AG08395 (cell line): ENCODE results near the gene CARS2.

Source experiments
- DNase-seq: peaks from one replicate; pipeline ENCODE4 v3.0.0; 2012; ENCODE audit warnings: mixed read lengths, low spot score

CARS2 gene

GRCh38 chr13:110652231-110652730 lies 53.6 kb downstream of the CARS2 start:
- DNase-seq: no peak

DNA sequence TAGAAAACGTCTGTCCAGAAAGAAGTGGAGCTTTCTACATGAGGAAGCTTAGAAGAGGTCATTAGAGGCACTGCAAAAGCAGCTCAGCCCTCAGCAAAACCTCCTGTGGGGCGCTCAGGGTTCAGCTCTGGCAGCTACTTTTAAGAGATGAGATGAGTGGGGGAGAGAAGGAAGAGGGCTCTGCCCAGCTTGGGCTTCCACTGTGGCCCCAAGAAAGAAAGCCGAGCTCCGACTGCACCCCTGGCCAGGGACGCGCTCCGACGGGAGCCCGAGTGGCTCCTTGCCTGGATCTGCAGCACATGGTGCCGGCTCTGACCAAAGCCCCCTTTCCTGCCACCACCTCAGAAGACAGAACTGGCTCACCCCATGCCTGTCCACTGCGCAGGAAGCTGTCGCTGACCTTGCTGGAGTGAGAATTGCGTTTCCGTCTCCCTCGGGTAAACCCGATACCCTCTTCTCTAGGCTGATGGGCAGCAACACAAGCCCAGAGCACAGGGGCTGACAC lies 54.1 kb downstream of the CARS2 start:
- DNase-seq: no peak

- DNase-seq: no peak
Observed at GRCh38 chr13:110651271-110651670, 54.6 kb downstream of the CARS2 start.

GRCh38 chr13:110650436-110650835 lies 55.5 kb downstream of the CARS2 start:
- no peak for DNase-seq

DNA sequence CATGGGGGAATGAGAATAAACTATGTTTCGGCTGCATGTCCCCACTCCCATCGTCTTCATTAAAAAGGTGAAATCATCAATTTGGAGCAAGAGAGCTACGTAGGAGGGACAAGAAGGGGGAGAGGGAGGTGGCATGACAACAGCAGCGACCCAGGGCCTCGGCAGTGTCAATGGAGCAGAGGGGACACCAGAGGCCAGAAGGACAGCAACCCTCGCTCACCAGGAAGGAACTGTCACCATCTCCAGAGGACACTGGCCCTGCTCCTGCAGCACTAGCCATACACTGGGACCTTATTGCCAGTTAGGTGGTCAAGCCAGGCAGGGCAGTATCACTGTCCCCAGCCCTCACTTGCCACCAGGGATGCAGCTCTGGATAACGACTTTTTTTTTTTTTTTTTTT lies 56.4 kb downstream of the CARS2 start:
- DNase-seq: no peak

DNA sequence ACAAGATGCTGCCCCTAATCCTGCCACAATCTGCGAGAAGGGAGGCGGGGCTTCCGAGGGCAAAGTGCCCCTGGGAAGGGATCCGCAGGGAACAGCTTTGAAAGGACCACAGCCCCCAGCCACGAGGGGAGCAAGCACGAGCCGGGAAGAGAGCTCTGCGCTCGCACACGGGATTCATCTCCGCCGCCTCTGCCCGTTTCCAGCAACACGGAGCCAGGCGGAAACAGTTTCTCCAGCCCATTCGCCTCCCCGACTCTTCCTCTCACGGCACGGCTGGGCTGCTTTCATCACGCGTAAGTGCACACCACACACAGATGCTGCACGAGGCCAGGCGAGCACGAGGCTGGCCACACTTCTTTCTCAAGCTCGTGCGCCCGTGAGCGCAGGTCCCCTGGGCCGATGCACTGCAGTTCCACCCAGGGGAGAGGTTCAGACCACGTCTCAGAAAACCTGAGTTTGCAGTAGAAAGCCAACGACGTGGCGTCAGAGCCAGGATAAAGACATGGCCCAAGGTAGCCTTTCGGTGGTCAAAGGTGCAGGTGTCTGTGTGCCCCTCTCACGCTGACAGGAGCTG lies 57.0 kb downstream of the CARS2 start:
- no peak for DNase-seq

DNA sequence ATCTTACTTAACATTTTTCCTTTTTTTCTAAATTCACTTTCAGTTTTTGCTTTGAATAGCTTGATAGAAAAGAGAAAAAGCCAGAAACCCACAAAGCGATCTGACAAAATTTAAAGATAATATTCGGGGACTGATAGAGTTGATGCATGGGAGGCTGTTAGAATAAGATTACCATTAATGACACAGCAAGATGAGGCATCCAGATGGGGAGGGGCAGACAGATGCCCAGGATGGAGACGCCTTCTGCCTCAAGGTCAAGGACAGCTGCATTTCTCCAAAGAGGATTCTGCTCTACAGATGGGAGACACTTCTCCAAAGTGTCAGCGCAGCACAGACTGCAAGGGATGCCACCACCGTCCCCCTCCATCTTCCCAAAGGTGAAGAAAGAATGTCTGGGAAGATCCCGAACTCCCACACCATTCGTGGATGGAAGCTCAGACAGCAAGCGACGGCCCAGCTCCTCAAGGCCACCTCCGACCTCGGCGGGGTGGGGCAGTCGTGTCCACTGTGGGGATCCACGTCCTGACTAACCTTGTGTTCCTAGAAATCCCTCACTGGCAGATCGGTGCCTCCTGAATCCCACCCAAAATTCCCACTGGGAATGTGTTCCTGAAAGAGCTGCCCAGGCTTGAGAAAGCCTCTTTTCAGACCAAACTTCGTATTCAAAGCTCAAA lies 57.6 kb downstream of the CARS2 start:
- no peak for DNase-seq

DNA sequence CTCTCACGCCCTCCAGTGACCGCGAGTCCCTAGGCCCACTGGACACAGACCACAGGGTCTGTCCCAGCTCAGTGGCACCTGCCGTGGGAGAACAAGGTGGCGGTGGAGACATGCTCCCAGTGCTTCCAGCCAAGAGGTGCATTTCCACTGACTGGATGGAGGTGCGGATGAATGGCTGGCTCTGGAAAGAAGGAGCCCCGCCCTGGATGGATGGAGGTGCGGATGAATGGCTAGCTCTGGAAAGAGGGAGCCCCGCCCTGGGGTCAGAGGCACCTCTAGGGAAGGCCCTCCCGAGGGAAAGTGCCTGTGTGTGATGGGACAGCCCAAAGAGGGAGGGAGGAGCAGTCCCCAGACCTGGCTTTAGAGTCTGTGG lies 58.6 kb downstream of the CARS2 start:
- no peak for DNase-seq

GRCh38 chr13:110646442-110647364 lies 59.2 kb downstream of the CARS2 start:
- DNase-seq: no peak

DNA sequence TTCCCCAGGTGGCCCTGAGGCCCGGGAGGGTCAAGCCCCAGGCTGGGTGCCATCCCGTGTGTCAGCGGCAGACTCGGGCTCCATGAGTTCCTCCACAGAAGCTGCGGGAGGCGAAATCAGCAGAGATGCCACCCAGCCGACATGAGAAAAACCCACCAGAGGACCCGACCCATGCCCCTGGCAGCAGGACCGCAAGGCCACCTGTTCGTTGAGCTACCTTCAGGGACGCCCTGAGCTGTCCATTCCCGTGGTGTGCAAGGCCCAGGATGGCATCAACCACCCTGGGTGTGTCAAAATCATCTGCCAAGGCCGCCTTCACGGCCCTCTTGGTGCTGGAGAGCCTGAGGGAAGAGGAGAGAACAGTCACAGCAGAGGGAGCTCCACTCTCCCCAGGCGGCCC lies 60.2 kb downstream of the CARS2 start:
- no peak for DNase-seq

GRCh38 chr13:110644892-110645521 lies 60.9 kb downstream of the CARS2 start:
- DNase-seq: peak; percentile 69

DNA sequence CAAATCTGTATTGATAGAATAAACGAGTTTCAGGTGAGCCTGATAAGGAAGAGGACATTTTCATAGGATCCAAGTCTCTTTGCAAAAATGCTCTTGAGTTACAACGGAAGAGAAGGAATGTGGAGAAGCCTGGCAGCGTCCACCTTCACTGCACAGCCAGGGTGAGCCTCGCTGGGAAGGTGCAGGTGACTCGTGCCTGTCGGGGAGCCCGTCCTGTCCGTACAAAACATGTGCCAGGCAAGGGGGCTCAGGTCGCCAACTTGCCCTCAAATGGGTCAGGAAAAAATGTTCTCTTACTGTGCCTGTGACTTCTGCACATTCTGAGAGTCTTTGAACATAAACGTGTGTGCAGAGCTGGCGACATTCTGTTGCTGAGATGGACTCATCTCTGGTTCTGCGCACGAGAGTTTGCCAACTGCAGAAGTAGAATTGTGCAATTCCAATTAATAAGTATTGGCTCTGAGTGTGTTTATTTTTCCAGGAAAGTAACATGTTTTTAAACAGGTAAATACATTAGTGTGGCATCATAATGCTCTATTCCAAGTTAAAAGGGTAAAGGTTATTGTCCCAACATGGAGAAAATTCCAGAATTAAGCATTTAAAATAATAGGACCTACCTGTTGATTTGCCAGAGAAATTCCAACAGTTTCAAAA lies 62.0 kb downstream of the CARS2 start:
- no peak for DNase-seq

DNA sequence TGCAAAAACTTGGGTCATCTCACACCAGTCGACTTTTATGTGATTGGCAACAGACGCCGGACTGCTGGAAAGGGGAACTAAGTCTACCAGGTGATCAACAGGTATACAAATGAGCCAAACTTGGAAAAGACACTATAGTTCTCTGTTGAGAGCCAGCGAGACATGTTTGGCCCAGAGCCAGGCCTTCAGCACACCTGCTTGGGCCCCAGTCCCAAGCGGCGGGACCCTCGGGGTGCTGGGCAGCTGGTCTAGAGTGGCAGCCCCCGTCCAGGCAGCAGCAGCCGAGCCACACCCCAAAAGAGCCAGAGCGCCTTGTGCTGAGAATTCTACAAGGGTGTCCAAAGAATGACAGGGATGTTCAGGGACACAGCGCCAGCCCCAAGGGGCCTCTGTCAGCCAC lies 62.6 kb downstream of the CARS2 start:
- DNase-seq: no peak

DNA sequence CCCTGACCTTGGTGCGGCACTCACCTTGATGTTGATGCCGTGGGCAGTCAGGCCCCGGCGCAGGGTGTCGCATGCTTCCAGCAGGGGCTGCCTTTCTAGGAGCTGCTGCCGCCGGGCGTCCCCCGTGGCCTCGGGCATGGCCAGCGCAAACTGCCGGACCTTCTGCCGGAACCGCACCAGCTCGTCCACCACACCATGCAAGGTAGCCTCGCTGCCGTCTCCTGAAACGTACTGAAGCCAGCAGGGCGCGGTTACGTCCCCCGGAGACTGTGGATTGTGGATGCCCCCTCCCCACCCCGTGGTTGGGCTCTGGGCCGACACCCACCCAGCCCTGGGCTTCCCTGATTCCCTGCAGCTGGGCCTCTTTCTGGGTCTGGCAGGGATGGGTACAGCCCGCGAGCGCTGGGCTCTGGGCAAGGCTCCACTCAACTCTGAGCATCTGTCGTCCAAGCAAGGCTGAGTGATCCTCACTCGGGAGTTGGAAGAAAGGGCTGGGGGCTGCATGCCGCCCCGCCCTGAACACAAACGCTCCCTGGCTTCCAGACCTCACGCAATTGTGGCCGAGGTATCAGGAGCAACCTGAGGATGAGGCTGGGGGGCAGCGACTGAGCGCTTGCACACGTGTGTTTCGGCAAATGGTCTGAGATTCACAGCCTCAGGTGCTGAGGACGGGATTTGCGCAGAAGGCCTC lies 63.5 kb downstream of the CARS2 start:
- no peak for DNase-seq

- DNase-seq: no peak
Observed at GRCh38 chr13:110641055-110642015, 64.6 kb downstream of the CARS2 start.

- no peak for DNase-seq
Observed at GRCh38 chr13:110640591-110641029, 65.3 kb downstream of the CARS2 start.

GRCh38 chr13:110639935-110640334 lies 66.0 kb downstream of the CARS2 start:
- DNase-seq: no peak

- DNase-seq: no peak
Observed at GRCh38 chr13:110638814-110639806, 66.8 kb downstream of the CARS2 start.

DNA sequence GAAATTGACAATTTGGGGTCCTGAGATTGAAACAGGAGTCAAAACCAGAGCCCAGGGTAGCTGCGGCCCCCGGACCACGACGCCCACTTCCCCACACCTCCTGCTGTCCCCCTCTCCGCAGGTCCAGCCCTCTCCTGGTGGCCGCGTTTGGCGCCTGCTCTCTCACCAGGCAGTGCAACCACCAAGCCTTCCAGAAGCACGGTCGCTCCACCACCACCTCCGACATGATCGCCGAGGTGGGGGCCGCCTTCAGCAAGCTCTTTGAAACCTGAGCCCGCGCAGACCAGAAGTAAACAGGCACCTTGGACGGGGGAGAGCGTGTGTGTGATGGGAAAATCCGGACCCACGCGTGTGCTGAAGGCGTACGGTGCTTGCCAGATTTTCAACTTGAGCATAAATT lies 67.7 kb downstream of the CARS2 start:
- no peak for DNase-seq
